DMS53 treated with DMSO at 0.1 percent for 48 hours (cell line): ENCODE results near the gene RABL2B.
"Not testable (repeated sequence)": the region's sequence is repeated elsewhere in the genome, so short reads cannot be mapped to it uniquely, and the experiment has no call there.

Source experiments
- DNase-seq: peaks from one replicate; lab custom pipeline; 2025; ENCODE audit not compliant: unreplicated experiment; lab: John Stamatoyannopoulos, UW

The RABL2B gene

GRCh38 chr22:50783033-50783879, at the start of gene RABL2B:
Gene RABL2B, minus strand, starts transcription at chr22:50783636. Its CDS starts 1,342 bp downstream, at chr22:50782294.
- peak; percentile 72 for DNase-seq

- DNase-seq: not testable (repeated sequence)
These were observed 3.5 kb upstream of the RABL2B start for GRCh38 chr22:50786936-50787335.

DNA sequence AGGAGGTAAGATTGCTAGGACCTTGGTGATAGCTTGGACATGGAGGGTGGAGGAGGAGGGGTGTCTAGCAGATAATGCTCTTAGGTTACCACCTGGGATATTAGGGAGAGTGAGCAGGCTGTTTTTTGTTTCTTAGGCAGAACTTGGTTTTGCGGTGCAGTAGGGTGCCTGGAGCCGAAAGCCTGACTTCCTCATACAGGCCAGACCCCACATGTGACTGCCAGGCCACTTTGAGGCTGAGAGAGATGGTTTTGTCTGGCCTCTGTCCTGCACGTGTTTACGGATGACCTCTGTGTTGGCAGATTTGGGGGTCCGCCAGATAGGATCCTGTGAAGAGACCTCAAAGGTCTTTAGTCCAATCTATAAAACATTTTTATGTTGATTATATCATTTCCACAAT, 1.9 kb upstream of the RABL2B start:
- DNase-seq: not testable (repeated sequence)

- not testable (repeated sequence) for DNase-seq
These were observed 442 bp upstream of the RABL2B start for GRCh38 chr22:50783880-50784276.

- not testable (repeated sequence) for DNase-seq
These were observed 1.2 kb downstream of the RABL2B start for GRCh38 chr22:50782253-50782652.

DNA sequence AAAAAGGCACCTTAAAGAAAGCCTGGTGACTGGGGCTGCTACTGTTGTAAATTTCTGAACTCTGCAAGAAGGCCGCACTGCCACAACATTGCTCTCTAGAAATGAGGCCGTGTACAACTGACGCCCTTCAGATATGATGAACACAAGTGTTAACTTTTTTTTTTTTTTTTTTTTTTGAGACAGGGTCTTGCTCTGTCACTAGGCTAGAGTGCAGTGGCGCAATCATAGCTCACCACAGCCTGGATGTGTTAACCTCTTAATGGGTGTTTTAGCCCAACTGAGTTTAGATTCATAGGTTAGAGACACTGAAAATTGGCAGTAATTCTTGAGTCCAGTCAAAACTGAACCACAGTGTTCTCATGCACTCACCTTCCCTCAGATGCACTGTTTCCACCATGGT, 3.2 kb downstream of the RABL2B start:
- not testable (repeated sequence) for DNase-seq

DNA sequence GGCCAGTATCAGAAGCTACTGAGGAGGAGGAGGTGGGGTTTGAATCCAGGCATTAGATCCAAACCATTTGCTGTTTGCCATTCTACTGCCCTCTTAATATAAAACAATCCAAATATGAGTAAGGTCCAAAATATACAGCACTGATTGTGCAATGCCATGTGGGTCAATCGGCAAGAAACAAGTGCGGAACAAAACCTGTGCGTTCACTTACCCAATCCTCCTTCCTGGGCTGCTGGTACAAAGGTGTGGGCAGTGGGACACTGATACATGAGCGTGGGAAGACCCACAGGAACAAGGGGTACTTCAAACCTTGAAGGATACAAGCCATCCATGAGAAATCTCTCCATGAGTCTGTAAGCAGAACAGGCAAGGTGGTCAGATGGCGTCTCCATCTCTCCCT, 5.8 kb downstream of the RABL2B start:
- not testable (repeated sequence) for DNase-seq

- DNase-seq: not testable (repeated sequence)
These were observed 8.3 kb downstream of the RABL2B start for GRCh38 chr22:50775132-50775531.

GRCh38 chr22:50764288-50764687, 19.1 kb downstream of the RABL2B start:
- DNase-seq: not testable (repeated sequence)

DNA sequence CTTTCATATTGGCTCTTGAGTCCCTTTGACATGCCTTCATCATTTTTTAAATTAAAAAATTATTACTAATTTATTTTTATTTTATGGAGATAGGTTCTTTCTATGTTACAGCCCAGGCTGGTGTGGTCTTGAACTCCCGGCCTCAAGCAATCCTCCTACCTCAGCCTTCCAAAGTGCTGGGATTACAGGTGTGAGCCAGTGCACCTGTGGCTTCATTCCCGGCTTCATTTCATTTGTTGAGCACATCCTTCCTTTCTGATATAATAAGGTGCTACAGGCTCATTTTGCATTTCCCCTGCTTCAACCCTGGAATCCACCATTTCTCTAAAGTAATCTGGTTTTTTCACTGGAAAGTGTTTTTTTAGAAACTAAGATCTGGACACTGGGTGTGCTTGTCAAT, 21.6 kb downstream of the RABL2B start:
- DNase-seq: not testable (repeated sequence)

- DNase-seq: peak; percentile 26
These were observed 23.7 kb downstream of the RABL2B start for GRCh38 chr22:50759597-50760341.

DNA sequence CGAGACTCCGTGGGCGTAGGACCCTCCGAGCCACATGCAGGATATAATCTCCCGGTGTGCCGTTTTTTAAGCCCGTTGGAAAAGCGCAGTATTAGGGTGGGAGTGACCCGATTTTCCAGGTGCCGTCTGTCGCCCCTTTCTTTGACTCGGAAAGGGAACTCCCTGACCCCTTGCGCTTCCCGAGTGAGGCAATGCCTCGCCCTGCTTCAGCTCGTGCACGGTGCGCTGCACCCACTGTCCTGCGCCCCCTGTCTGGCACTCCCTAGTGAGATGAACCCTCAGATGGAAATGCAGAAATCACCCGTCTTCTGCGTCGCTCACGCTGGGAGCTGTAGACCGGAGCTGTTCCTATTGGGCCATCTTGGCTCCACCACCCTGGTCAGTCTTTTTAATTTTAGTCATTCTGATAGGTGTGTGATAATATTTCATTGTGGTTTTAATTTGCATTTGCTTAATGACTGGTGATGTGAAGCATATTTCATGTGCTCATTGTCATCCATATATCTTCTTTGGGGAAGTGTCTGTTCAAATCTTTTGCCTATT, 26.4 kb downstream of the RABL2B start:
- DNase-seq: not testable (repeated sequence)

DNA sequence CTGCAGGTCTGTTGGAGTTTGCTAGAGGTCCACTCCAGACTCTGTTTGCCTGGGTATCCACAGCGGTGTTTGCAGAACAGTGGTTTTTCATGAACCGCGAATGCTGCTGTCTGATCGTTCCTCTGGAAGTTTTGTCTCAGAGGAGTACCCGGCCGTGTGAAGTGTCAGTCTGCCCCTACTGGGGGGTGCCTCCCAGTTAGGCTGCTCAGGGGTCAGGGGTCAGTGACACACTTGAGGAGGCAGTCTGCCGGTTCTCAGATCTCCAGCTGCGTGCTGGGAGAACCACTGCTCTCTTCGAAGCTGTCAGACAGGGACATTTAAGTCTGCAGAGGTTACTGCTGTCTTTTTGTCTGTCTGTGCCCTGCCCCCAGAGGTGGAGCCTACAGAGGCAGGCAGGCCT, 27.0 kb downstream of the RABL2B start:
- DNase-seq: not testable (repeated sequence)

GRCh38 chr22:50755251-50755650, 28.2 kb downstream of the RABL2B start:
- not testable (repeated sequence) for DNase-seq

DNA sequence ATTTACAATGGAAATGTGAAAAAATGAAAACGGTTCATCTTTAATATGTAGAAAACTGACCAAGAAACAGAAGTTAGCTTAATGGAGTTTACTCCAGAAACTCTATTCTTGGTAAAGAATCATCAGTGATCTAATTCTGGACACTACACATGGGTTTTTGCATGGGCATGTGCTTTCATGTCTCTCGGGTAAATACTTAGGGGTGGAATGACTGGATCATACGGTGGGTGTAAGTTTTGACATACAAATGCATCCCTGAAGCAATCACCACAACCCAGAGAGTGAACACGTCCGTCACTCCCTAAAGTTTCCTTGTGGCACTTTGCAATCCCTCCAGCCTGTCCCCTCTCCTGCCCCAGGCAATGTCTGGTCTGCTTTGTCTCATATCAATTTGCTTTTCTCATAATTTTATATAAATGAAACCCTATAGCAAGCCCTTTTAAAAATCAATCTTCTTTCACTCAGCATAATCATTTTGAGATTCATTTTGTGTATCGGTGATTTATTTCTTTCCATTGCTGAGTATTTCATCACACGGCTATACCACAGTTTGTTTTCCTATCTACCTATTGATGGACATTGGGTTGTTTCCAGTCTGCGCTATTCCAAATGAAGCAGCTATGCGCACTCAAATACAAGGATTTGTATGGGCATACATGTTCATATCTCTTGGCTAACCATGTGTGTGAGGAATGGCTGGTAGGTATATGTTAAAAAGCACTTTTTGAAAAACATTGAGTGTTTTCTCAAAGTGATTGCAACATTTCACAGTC, 33.9 kb downstream of the RABL2B start:
- DNase-seq: not testable (repeated sequence)

- DNase-seq: not testable (repeated sequence)
These were observed 34.8 kb downstream of the RABL2B start for GRCh38 chr22:50748630-50749029.

DNA sequence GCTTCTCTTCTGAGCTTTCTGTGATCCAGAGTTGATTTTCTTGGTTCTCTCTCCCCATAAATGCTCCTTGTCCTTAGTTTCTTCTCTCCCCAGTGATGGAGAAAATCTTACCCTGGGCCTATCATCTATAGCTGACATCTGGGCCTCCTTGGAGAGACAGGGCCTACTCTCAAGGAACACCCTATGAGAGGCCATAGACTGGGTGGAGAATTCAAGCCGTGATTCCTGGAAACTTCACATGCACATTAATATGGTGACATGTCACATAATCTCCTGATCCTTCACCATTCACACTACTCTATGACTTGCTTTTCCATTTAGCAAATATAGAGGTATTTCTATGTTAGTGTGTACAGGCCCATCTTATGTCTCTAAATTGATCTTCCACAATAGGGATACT, 35.9 kb downstream of the RABL2B start:
- not testable (repeated sequence) for DNase-seq

GRCh38 chr22:50744424-50744823, 39.0 kb downstream of the RABL2B start:
- DNase-seq: not testable (repeated sequence)

GRCh38 chr22:50740714-50741113, 42.7 kb downstream of the RABL2B start:
- DNase-seq: not testable (repeated sequence)

DNA sequence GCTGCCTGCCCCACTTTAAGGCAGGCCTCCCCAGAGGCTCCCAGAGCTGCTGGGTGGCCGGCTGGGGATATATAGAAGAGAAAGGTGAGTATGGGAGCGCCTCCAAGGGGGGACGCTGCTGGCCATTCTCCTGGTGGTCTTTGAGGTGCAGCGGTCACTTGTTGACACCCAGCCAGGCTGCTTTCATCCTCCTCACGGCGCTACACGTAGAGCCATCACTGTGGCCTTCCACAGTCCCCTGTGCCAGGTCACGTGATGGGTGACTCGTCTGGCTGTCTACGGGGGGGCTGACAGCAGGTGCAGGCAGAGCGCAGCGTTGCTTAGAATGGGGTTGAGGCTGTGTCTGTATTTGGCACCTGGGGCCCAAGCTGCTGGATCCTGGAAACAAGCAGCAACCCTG, 43.5 kb downstream of the RABL2B start:
- peak; percentile 26 for DNase-seq

DNA sequence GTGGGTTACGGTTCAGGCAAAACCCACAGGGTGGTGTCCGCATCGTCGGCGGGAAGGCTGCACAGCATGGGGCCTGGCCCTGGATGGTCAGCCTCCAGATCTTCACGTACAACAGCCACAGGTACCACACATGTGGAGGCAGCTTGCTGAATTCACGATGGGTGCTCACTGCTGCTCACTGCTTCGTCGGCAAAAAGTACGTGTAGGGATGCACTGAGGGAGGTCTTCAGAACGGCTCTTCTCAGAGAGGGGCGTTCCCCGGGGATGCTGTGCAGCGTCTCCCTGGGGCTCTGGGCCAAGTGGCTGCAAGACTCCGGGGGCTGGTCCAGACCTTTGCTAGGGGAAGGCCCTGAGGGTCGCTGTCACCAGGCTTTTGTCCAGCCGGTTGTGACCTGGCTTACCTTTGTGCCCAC, 44.2 kb downstream of the RABL2B start:
- DNase-seq: no peak
